ENCODE data around the gene LONRF3.

- TF ChIP-seq, protein P1, sequence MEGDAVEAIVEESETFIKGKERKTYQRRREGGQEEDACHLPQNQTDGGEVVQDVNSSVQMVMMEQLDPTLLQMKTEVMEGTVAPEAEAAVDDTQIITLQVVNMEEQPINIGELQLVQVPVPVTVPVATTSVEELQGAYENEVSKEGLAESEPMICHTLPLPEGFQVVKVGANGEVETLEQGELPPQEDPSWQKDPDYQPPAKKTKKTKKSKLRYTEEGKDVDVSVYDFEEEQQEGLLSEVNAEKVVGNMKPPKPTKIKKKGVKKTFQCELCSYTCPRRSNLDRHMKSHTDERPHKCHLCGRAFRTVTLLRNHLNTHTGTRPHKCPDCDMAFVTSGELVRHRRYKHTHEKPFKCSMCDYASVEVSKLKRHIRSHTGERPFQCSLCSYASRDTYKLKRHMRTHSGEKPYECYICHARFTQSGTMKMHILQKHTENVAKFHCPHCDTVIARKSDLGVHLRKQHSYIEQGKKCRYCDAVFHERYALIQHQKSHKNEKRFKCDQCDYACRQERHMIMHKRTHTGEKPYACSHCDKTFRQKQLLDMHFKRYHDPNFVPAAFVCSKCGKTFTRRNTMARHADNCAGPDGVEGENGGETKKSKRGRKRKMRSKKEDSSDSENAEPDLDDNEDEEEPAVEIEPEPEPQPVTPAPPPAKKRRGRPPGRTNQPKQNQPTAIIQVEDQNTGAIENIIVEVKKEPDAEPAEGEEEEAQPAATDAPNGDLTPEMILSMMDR (IDR thresholded peaks at IDR 0.05), result no peak
- TF ChIP-seq EP300 (IDR thresholded peaks at IDR 0.05), result no peak
Observed at GRCh38 chrX:119041175-119041574, 66.8 kb downstream of the LONRF3 start.
